NCI-H1092 (cell line): ENCODE measurements around the gene ZNF516.

Source experiments
- DNase-seq: peaks from one replicate; lab custom pipeline; 2025; lab: John Stamatoyannopoulos, UW

Gene ZNF516

GRCh38 chr18:76421685-76422078 lies 73.4 kb downstream of the ZNF516 start:
- no peak for DNase-seq

- DNase-seq, result no peak
Observed at GRCh38 chr18:76420898-76421684, 74.0 kb downstream of the ZNF516 start.

- DNase-seq, result no peak
Observed at GRCh38 chr18:76419811-76420210, 75.2 kb downstream of the ZNF516 start.

GRCh38 chr18:76416911-76417310 lies 78.1 kb downstream of the ZNF516 start:
- DNase-seq, result no peak

- no peak for DNase-seq
Observed at GRCh38 chr18:76414936-76415621, 80.0 kb downstream of the ZNF516 start.

- no peak for DNase-seq
Observed at GRCh38 chr18:76412818-76413565, 82.0 kb downstream of the ZNF516 start.

GRCh38 chr18:76412010-76412817 lies 82.8 kb downstream of the ZNF516 start:
- DNase-seq, result no peak

GRCh38 chr18:76410660-76411417 lies 84.2 kb downstream of the ZNF516 start:
- DNase-seq, result no peak

GRCh38 chr18:76410033-76410432 lies 85.0 kb downstream of the ZNF516 start:
- DNase-seq, result no peak

- DNase-seq, result no peak
Observed at GRCh38 chr18:76408480-76409067, 86.5 kb downstream of the ZNF516 start.

GRCh38 chr18:76407681-76408080 lies 87.4 kb downstream of the ZNF516 start:
- no peak for DNase-seq

- DNase-seq, result no peak
Observed at GRCh38 chr18:76406791-76407190, 88.3 kb downstream of the ZNF516 start.

- no peak for DNase-seq
Observed at GRCh38 chr18:76405681-76406356, 89.2 kb downstream of the ZNF516 start.

- no peak for DNase-seq
Observed at GRCh38 chr18:76405280-76405679, 89.8 kb downstream of the ZNF516 start.

GRCh38 chr18:76404345-76404831 lies 90.7 kb downstream of the ZNF516 start:
- DNase-seq, result no peak

- DNase-seq, result no peak
Observed at GRCh38 chr18:76402026-76402990, 92.7 kb downstream of the ZNF516 start.

- no peak for DNase-seq
Observed at GRCh38 chr18:76401498-76401897, 93.5 kb downstream of the ZNF516 start.

- DNase-seq, result no peak
Observed at GRCh38 chr18:76399613-76400391, 95.2 kb downstream of the ZNF516 start.
